Panc1 (cell line): ENCODE measurements around the gene RPS6KA4. TPM values are rescaled to one million over a fixed set of nuclear protein-coding genes. Genes with fewer than 3 reads are reported as not detected.

Source experiments
- ATAC-seq: fragments of 200-7000 bp; cut with Tn5 transposase; 2 replicates; pipeline ENCODE4 v1.9.1; 2020; ENCODE audit warnings: mild to moderate bottlenecking, moderate library complexity
- BruUV-seq: library from RNA; stranded (reverse); fragments of 400-500 nt; replicated peaks from 2 replicates; lab custom pipeline; 2021; lab: Mats Ljungman, UMichigan
- CTCF ChIA-PET: fragments of 300-600 bp; sonication (Branson Sonifier 250); formaldehyde crosslinking; loops from one replicate; lab custom pipeline; 2022; ENCODE audit warnings: antibody characterized with exemption; lab: Charles Lee
- POLR2A ChIA-PET: fragments of 300-600 bp; sonication (Branson Sonifier 250); formaldehyde crosslinking; loops from one replicate; lab custom pipeline; 2022; ENCODE audit warnings: antibody characterized with exemption; lab: Charles Lee
- DNase-seq: peaks from one replicate; pipeline ENCODE4 v3.0.0-alpha.2; 2010; ENCODE audit warnings: low read depth, low spot score
- H3K27ac ChIP-seq: 2 replicates; pipeline ENCODE4 v1.5.1; 2011; ENCODE audit warnings: mild to moderate bottlenecking, low read length, inconsistent platforms
- H3K27me3 ChIP-seq: fragments of 200-500 bp; sonication (Bioruptor generic); 2 replicates; pipeline ENCODE4 v1.6.0; 2014; ENCODE audit warnings: low read length, inconsistent platforms; ENCODE audit not compliant: control insufficient read depth, insufficient read depth
- H3K36me3 ChIP-seq: fragments of 200-500 bp; sonication (Bioruptor generic); 2 replicates; pipeline ENCODE4 v1.5.1; 2014; ENCODE audit warnings: inconsistent platforms, mild to moderate bottlenecking, low read length, moderate library complexity; ENCODE audit not compliant: control insufficient read depth, insufficient read depth
- H3K4me1 ChIP-seq: 2 replicates; pipeline ENCODE4 v1.5.1; 2011; ENCODE audit warnings: inconsistent platforms, mild to moderate bottlenecking, low read length, moderate library complexity; ENCODE audit not compliant: control insufficient read depth, insufficient read depth
- H3K4me3 ChIP-seq, 2 experiments: 2 replicates each; pipeline ENCODE4 v1.5.1; 2011 to 2012; ENCODE audit warnings: low read depth in 2 of 2, low read length in 2 of 2, mild to moderate bottlenecking in 2 of 2, inconsistent platforms in 1 of 2, moderate library complexity in 1 of 2
- H3K9me3 ChIP-seq: fragments of 200-500 bp; sonication (Bioruptor generic); 2 replicates; pipeline ENCODE4 v1.5.1; 2014; ENCODE audit warnings: low read depth, mild to moderate bottlenecking, inconsistent platforms, low read length, moderate library complexity; ENCODE audit not compliant: control insufficient read depth, insufficient read depth
- POLR2AphosphoS5 ChIP-seq: IDR thresholded peaks from 2 replicates; pipeline ENCODE4 v1.6.1; 2012; ENCODE audit warnings: mild to moderate bottlenecking, low read depth, low read length, moderate library complexity
- SIN3A ChIP-seq: IDR thresholded peaks from 2 replicates; pipeline ENCODE4 v1.6.1; 2012; ENCODE audit warnings: low read depth, mild to moderate bottlenecking, low read length, moderate library complexity, borderline replicate concordance; ENCODE audit not compliant: insufficient read depth
- TCF7L2 ChIP-seq: IDR thresholded peaks from 2 replicates; pipeline ENCODE4 v1.6.1; 2011; ENCODE audit warnings: mild to moderate bottlenecking, low read depth, low read length, inconsistent platforms
- in situ Hi-C: cut with HindIII; loops from 2 replicates; pipeline ENCODE4 v1.10.0; 2016; ENCODE audit warnings: low sequenced_read_pairs, low pct_unique_long_range_greater_than_20kb
- intact Hi-C: fragments of 100-400 bp; cut with micrococcal nuclease; formaldehyde crosslinking; loops from one replicate; pipeline ENCODE4 v1.10.0; 2022; ENCODE audit not compliant: unreplicated experiment
- total RNA-seq: library from RNA; stranded (reverse); gene quantifications from one replicate; pipeline ENCODE4 v1.2.1, GENCODE V29; 2021; ENCODE audit not compliant: unreplicated experiment
- TF ChIP-seq, protein P1 (sequence below), 2 experiments: IDR thresholded peaks; 2 replicates each; pipeline ENCODE4 v1.6.1; 2011 to 2012; ENCODE audit warnings: low read depth in 2 of 2, control low read depth in 1 of 2, low read length in 1 of 2, mild to moderate bottlenecking in 1 of 2, moderate library complexity in 1 of 2; ENCODE audit not compliant: insufficient read depth in 1 of 2
- TF ChIP-seq, protein P2 (sequence below): fragments of 450-650 bp; IDR thresholded peaks from 2 replicates; pipeline ENCODE4 v1.5.1; 2017; ENCODE audit warnings: mild to moderate bottlenecking

Gene RPS6KA4
- total RNA-seq, 1 experiment from 2014 or later: 74.0 TPM

DNA sequence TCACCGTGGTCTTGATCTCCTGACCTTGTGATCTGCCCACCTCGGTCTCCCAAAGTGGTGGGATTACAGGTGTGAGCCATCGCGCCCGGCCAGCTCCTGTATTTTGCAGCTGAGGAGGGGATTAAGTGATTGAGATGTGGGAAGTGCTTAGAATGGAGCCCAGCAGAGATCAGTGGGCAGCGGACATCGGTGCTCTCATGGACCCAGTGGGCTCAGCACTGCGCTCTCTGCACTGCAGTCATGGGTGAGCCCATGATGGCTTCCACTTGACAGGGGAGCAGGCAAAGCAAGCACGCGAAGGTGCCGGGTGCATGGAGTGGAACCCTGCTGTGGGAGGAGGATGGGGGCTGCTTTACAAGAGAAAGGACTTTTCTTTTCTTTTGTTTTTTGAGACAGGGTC lies 28.1 kb upstream of the RPS6KA4 start:
- H3K4me3 ChIP-seq: no peak overlapping the region
- H3K27ac ChIP-seq: no peak overlapping the region

DNA sequence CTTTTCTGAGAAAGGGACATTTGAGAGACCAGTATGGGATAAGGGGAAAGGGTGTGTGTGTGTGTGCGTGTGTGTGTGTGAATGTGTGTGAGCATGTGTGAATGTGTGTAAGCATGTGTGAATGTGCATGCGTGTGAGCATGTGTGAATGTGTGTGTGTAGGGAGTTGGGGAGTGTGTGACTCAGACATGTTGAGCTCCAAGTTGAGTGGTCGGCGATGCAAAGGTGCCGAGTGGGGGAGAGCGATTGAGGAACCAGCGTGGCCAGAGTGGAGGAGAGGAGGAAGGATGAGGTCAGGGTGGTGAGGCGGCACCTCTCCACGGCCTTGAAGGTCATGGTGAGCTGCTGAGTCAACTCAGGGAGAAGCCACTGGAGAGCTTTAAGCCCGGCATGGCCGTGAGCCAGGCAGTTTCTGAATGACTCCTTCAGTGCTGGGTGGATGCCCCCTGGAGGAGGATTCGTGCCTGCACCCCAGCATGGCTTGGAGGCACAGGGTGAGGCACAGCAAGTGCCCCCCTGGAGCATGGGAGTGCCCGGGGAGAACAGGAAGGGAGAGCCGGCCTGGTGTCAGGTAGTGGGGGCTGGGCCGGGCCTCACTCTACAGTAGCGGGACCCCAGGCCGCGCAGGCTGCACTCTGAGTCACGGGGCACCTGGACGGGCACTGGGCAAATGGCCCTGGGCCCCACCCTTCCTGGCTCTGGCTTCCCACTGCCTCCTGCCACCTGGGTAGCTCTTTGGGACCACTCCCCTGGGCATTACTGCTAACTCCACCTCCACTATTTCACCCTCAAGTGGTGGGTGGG lies 27.2 kb upstream of the RPS6KA4 start:
- in situ Hi-C loops (no loop called here), intact Hi-C loops (no loop called here)
- ChIA-PET CTCF (interaction anchor here (0.6 to 1.9 kb wide), 9 partner anchors 9 to 152 kb away, joined by 3 to 16 read pairs (median 4); partner anchors contain the start of genes PRDX5 and TRMT112), POLR2A (interaction anchor here (0.5 to 1.8 kb wide), 6 partner anchors 9 to 147 kb away, joined by 3 to 12 read pairs (median 3); partner anchors contain the start of genes PRDX5 and TRMT112)
- DNase-seq (peak; percentile 80), ATAC-seq (peak; percentile 86)
- Histone ChIP-seq H3K4me3 (peak overlapping the region in 1 of 2 experiments; percentile 28; a peak in 2 of 4 replicates), H3K36me3 (no peaks in the 10 kb centered on the region), H3K4me1 (peaks cover 26% of the 10 kb centered on the region), H3K27me3 (no peaks in the 10 kb centered on the region), H3K27ac (peak overlapping the region; percentile 61), H3K9me3 (no peaks in the 10 kb centered on the region)
- BruUV-seq: no TSS peak
- TF ChIP-seq SIN3A: no peak
- TF ChIP-seq, protein P1, sequence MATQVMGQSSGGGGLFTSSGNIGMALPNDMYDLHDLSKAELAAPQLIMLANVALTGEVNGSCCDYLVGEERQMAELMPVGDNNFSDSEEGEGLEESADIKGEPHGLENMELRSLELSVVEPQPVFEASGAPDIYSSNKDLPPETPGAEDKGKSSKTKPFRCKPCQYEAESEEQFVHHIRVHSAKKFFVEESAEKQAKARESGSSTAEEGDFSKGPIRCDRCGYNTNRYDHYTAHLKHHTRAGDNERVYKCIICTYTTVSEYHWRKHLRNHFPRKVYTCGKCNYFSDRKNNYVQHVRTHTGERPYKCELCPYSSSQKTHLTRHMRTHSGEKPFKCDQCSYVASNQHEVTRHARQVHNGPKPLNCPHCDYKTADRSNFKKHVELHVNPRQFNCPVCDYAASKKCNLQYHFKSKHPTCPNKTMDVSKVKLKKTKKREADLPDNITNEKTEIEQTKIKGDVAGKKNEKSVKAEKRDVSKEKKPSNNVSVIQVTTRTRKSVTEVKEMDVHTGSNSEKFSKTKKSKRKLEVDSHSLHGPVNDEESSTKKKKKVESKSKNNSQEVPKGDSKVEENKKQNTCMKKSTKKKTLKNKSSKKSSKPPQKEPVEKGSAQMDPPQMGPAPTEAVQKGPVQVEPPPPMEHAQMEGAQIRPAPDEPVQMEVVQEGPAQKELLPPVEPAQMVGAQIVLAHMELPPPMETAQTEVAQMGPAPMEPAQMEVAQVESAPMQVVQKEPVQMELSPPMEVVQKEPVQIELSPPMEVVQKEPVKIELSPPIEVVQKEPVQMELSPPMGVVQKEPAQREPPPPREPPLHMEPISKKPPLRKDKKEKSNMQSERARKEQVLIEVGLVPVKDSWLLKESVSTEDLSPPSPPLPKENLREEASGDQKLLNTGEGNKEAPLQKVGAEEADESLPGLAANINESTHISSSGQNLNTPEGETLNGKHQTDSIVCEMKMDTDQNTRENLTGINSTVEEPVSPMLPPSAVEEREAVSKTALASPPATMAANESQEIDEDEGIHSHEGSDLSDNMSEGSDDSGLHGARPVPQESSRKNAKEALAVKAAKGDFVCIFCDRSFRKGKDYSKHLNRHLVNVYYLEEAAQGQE (IDR thresholded peaks at IDR 0.05; ENCODE audit: insufficient read depth in 1 of 2, low read depth in 2 of 2, low read length in 1 of 2): no peak
- TF ChIP-seq TCF7L2: no peak; the same call in 1 of the 2 replicates
- TF ChIP-seq, protein P2, sequence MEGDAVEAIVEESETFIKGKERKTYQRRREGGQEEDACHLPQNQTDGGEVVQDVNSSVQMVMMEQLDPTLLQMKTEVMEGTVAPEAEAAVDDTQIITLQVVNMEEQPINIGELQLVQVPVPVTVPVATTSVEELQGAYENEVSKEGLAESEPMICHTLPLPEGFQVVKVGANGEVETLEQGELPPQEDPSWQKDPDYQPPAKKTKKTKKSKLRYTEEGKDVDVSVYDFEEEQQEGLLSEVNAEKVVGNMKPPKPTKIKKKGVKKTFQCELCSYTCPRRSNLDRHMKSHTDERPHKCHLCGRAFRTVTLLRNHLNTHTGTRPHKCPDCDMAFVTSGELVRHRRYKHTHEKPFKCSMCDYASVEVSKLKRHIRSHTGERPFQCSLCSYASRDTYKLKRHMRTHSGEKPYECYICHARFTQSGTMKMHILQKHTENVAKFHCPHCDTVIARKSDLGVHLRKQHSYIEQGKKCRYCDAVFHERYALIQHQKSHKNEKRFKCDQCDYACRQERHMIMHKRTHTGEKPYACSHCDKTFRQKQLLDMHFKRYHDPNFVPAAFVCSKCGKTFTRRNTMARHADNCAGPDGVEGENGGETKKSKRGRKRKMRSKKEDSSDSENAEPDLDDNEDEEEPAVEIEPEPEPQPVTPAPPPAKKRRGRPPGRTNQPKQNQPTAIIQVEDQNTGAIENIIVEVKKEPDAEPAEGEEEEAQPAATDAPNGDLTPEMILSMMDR: no peak; the same call in 1 of the 2 replicates
- TF ChIP-seq POLR2AphosphoS5: no peak

More for the DNA sequence above, 28.1 kb upstream of the RPS6KA4 start:
- H3K36me3 ChIP-seq: no peaks in the 10 kb centered on the region
- no peaks in the 10 kb centered on the region for H3K27me3 ChIP-seq
- no TSS peak for BruUV-seq
- no peak for TF ChIP-seq SIN3A
- TF ChIP-seq, protein P1 (IDR thresholded peaks at IDR 0.05; ENCODE audit: insufficient read depth in 1 of 2, low read depth in 2 of 2, low read length in 1 of 2): no peak
- no peaks in the 10 kb centered on the region for H3K9me3 ChIP-seq
- POLR2A ChIA-PET: interaction anchor here (0.6 to 1.8 kb wide), 3 partner anchors 13 to 146 kb away, joined by 3 to 12 read pairs (median 3); partner anchors contain the start of genes PRDX5 and TRMT112
- CTCF ChIA-PET: interaction anchor here (1.5 to 1.9 kb wide), 4 partner anchors 13 to 26 kb away, joined by 9 to 16 read pairs (median 11); partner anchors contain the start of genes PRDX5 and TRMT112
- peaks cover 26% of the 10 kb centered on the region for H3K4me1 ChIP-seq
- in situ Hi-C loops: no loop called here
- no peak for ATAC-seq
- no peak for DNase-seq
- intact Hi-C loops: no loop called here
